ENCODE results near the gene CD44. TPM values are rescaled to one million over a fixed set of nuclear protein-coding genes. Genes with fewer than 3 reads are reported as not detected.

Gene CD44
- polyA plus RNA-seq, 1 of the 3 experiments (the other 2 are of a cell fraction), result 457 TPM

DNA sequence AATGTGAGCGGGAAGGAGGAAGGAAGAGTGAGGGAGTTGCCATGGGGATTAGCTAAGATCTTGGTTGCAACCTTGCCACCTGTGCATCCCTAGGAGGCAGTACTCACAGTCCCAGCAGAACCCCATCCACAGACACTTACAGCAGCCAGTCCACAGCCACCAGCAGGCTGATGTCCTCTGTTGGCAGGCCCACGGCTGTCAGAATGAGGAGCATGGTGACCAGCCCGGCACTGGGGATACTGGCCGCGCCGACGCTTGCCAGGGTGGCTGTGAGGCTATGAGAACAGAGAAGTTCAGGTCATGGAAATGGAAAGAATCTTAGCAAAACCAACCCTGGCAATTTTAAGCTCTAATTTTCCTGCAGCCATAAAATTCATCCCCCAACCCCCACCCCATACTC is 141.8 kb downstream of the CD44 start (continued):
- no peak for TF ChIP-seq FOSL2 (IDR thresholded peaks at IDR 0.05; ENCODE audit: borderline replicate concordance, low read depth)
- TF ChIP-seq TEAD4 (IDR thresholded peaks at IDR 0.05; ENCODE audit: borderline replicate concordance, insufficient read depth), result no peak
- no peak for TF ChIP-seq MEF2A (IDR thresholded peaks at IDR 0.05; ENCODE audit: borderline replicate concordance, low read depth)
- TF ChIP-seq RFX5 (IDR thresholded peaks at IDR 0.05; ENCODE audit: low read length), result no peak
- TF ChIP-seq RXRA (IDR thresholded peaks at IDR 0.05; ENCODE audit: borderline replicate concordance, low read depth), result no peak

DNA sequence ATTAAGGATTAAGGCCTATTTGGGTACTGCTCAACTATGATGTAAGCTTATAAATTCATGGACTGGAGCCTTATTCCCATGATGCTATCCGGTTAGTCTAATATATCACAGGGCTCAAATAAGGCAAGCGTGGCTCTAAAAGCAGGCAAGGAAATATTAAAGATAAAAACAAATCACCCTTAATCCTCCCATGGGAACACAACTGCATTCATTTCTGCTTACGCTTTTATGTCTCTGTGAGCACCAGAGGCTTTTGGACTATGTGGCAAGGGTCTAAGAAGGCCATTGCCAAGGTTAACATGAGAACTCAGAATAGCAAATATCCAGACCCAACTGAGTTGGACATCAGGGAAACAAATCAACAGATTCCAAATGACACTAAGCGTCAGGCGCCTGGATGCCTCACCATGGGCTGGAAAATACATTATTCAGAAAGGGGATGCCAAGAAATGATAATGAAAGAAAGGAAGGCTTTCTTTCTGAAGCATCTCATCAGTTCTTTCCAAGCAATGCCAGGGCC is 142.3 kb downstream of the CD44 start:
- Histone ChIP-seq H2AFZ (ENCODE audit: low read depth) (peak overlapping the region; percentile 32; the same call in 1 of the 2 replicates), H4K20me1 (ENCODE audit: insufficient read depth) (no peaks in the 10 kb centered on the region), H3K27me3 (ENCODE audit: insufficient read depth) (no peaks in the 10 kb centered on the region), H3K9me3 (no peaks in the 10 kb centered on the region), H3F3A (replicated peaks; ENCODE audit: insufficient read depth) (no peaks in the 10 kb centered on the region), H3K36me3 (replicated peaks in 1 of 2; ENCODE audit: control insufficient read depth in 1 of 2, insufficient read depth in 2 of 2, low read length in 1 of 2) (no peaks in the 10 kb centered on the region), H3K4me2 (no peak overlapping the region), H3K9me2 (no peaks in the 10 kb centered on the region), H3K4me3 (ENCODE audit: low read depth in 2 of 2, low read length in 1 of 2) (no peak overlapping the region), H3K9ac (no peak overlapping the region), H3K4me1 (ENCODE audit: control insufficient read depth in 1 of 2, insufficient read depth in 2 of 2, low read depth in 1 of 2, low read length in 1 of 2) (peaks cover 2 to 6% of the 10 kb centered on the region in 2 experiments; a peak in 2 of 4 replicates), H3K27ac (ENCODE audit: low read depth in 2 of 2, low read length in 1 of 2) (no peak overlapping the region), H3K79me2 (ENCODE audit: insufficient read depth) (no peaks in the 10 kb centered on the region)
- POLR2A ChIA-PET, result no interaction called here
- CTCF ChIA-PET, result interaction anchor here (1.5 kb wide), 1 partner anchor 24 kb away, joined by 5 read pairs; no protein-coding TSS in a partner anchor
- no peak for TF ChIP-seq EZH2phosphoT487 (IDR thresholded peaks at IDR 0.05; ENCODE audit: borderline replicate concordance, low read depth)
- TF ChIP-seq, protein P1, sequence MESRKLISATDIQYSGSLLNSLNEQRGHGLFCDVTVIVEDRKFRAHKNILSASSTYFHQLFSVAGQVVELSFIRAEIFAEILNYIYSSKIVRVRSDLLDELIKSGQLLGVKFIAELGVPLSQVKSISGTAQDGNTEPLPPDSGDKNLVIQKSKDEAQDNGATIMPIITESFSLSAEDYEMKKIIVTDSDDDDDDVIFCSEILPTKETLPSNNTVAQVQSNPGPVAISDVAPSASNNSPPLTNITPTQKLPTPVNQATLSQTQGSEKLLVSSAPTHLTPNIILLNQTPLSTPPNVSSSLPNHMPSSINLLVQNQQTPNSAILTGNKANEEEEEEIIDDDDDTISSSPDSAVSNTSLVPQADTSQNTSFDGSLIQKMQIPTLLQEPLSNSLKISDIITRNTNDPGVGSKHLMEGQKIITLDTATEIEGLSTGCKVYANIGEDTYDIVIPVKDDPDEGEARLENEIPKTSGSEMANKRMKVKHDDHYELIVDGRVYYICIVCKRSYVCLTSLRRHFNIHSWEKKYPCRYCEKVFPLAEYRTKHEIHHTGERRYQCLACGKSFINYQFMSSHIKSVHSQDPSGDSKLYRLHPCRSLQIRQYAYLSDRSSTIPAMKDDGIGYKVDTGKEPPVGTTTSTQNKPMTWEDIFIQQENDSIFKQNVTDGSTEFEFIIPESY (IDR thresholded peaks at IDR 0.05; ENCODE audit: borderline replicate concordance, low read depth), result no peak
- TF ChIP-seq, protein P2, sequence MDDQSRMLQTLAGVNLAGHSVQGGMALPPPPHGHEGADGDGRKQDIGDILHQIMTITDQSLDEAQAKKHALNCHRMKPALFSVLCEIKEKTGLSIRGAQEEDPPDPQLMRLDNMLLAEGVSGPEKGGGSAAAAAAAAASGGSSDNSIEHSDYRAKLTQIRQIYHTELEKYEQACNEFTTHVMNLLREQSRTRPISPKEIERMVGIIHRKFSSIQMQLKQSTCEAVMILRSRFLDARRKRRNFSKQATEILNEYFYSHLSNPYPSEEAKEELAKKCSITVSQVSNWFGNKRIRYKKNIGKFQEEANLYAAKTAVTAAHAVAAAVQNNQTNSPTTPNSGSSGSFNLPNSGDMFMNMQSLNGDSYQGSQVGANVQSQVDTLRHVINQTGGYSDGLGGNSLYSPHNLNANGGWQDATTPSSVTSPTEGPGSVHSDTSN (IDR thresholded peaks at IDR 0.05), result no peak
- TF ChIP-seq SMC3 (IDR thresholded peaks at IDR 0.05; ENCODE audit: low read depth, low read length), result no peak
- TF ChIP-seq TCF12 (IDR thresholded peaks at IDR 0.05), result no peak
- TF ChIP-seq CHD2 (IDR thresholded peaks at IDR 0.05; ENCODE audit: low read length, partially characterized antibody), result no peak
- no peak for TF ChIP-seq FOXJ3 (CRISPR knock-in tag; IDR thresholded peaks at IDR 0.05)
- TF ChIP-seq POLR2AphosphoS5 (IDR thresholded peaks at IDR 0.05; ENCODE audit: low read depth, low read length), result no peak
- no peak for TF ChIP-seq GABPA (IDR thresholded peaks at IDR 0.05; ENCODE audit: low read depth)
- DNase-seq, result no peak
- WGBS (ENCODE audit: low lambda C conversion rate), result 94% methylated on average over 5 of the region's 5 CpGs

Other genes with a start within 250 kb of the CD44 start
- 21.3 and 22.5 TPM in 2 replicates for gene APIP, start 222.8 kb upstream of the CD44 start, polyA plus RNA-seq (2012; rRNA removed)
- 14.8 and 19.1 TPM in 2 replicates for gene PDHX, start 222.6 kb upstream of the CD44 start, polyA plus RNA-seq (2012; rRNA removed)